Epidermal melanocyte (primary cell): Measurements from ENCODE around the gene RAD51B.
A peak's percentile ranks its signal among the peaks of the same experiment; 100 is the strongest.
"Not testable (repeated sequence)": the region's sequence is repeated elsewhere in the genome, so short reads cannot be mapped to it uniquely, and the experiment has no call there.

Experiments
- DNase-seq: peaks from one replicate; pipeline ENCODE4 v3.0.0; 2011; ENCODE audit warnings: low spot score; ENCODE audit not compliant: insufficient read length

The RAD51B gene

DNA sequence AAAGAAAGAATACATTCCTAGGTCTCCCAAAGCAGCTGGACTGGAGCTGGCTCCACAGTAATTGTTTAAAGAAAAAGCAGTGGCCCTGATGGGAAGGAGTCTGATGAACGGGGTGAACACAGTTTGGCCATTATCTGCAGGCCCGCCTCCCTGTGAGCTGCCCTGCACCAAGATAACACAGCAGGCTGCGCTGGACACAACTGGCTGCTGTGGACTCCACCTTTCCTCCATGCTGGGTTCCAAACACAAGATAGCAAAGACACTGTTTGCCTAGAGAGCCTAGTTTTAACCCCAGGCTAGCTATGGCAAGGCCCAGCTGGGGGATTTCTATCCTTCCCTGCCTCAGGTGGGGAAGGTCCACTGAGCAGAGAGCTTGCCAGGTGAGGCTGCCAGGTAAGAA, 938.7 kb downstream of the RAD51B start:
- no peak for DNase-seq

DNA sequence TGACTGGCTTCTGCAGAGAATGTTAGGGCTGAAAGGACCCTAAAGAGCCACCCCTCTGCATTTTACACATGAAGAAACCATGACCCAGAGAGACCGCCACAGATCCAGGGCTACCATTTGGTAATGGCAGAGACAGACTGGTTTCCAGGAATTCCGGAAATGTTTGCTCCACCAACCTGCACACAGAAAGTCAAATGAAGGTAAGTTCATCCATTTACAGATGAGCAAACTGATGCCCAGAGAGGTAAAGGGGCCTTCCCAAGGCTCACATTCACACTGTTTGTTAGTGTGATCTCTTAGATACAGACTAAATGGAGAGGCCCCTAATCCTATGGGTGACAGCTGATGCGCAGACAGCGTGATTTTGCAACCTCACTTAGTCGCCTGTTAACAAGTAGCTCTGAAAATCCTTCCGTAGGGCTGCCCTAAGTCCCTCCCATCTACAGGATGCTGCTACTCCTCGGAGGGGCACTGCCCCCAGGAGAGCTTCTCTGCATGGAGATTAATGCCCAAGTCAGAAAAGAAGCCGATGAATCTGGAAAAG, 939.5 kb downstream of the RAD51B start:
- DNase-seq, result no peak

DNA sequence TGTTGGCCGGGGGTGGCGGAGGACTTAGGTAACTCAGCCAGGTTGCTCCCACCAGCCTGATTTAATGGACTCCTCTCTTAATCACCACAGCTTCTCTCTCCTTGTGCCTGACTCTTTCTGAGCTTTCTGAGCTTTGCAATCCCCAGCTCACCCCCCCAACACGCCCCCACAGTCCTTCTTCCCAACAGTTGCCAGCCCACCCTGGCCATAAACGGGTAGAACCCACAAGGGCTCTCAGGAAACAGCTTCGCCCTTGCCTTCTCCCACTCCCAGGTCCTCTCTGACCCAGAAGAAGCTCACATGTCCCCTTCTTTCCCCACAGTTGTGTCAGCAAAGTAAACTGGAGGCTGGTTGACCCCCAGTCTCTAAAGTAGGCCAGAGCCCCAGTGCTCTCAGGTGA, 940.4 kb downstream of the RAD51B start:
- DNase-seq, result no peak

DNA sequence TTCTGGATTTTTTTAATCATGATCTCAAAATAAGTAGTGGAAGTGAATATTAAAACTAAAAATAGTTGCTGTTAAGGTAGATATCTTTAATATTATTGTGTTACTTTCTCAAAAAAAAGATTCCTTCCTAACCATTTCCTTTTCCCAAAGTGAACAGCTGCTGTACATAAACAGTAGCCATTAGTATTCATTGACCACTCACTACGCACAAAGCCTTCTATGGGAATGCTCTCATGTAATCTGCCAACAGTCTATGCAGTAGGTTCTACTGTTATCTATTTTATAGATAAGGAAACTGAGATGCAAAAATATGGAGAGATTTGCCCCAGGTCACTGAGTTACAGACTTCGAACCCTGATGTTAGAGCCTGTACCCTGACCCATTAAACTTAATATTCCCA, 941.2 kb downstream of the RAD51B start:
- no peak for DNase-seq

DNA sequence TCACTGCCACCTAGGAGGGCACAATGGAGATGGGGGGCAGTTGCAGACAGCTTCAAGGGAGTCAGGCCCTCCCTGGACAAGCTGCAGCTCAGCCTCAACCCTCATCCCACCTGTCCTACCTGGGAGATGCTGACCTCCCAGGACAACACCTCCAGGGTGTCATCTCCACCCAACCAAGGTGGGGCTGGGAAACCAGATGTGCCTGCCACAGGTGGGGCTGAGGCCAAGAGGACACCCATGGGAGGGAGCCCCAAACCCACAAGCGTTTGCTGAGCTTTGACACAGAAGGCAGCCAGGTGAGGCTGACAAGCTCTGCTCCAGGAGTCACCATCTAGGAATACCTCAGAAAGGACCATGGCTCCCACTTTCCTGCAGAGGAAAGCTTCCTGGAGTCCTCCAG, 941.8 kb downstream of the RAD51B start:
- no peak for DNase-seq

DNA sequence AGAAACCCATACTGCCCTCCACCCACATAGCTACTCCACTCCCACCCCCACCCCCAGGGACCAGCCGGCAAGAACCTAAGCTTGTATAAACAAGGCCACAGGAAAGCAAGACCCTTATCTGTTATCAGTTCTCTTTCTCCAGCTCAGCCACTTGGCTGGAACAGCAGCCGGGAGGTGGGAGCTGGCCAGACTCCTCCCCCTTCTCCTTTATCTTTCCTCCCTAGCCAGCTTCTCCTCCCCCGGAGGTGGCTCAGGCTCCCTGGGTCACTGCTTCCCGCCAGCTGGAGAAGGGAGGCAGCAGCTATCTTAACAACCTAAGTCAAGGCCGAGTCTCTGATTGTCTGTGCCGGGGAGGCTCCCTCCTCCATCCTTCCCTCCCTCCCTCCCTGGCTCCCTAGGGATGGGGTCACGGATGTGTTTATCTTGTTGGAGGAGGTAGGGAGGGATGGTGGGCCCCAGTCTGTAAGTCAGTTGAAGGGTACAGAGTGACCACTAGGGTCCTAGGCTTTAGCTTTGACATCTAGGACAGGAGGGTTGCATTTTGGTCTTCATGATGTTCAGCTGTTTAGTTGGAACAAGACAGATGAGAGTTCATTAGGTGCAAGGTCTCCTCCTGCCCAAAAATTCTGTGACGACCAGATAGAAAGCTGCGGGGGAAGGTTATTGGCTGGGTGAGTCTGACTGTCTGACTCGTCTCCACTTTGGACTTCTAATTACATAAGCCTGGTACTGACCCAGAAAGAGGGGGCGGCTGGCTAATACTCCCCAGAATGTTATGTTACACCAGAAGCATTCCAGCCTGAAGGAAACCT, 943.6 kb downstream of the RAD51B start:
- no peak for DNase-seq

DNA sequence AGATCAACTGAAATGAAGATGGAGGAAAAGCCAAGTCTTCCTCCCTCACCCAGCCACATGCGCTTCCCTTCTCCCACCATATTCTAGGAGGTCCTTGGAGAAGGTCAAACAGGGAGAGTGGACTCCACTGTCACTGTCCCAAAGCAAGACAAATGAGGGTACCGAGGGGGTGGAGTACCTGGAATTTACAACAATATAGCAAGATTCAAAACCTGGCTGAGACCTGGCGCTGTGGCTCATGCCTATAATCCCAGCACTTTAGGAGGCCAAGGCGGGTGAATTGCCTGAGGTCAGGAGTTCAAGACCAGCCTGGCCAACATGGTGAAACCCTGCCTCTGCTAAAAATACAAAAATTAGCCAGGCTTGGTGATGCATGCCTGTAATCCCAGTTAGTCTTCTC, 944.3 kb downstream of the RAD51B start:
- DNase-seq, result not testable (repeated sequence)

DNA sequence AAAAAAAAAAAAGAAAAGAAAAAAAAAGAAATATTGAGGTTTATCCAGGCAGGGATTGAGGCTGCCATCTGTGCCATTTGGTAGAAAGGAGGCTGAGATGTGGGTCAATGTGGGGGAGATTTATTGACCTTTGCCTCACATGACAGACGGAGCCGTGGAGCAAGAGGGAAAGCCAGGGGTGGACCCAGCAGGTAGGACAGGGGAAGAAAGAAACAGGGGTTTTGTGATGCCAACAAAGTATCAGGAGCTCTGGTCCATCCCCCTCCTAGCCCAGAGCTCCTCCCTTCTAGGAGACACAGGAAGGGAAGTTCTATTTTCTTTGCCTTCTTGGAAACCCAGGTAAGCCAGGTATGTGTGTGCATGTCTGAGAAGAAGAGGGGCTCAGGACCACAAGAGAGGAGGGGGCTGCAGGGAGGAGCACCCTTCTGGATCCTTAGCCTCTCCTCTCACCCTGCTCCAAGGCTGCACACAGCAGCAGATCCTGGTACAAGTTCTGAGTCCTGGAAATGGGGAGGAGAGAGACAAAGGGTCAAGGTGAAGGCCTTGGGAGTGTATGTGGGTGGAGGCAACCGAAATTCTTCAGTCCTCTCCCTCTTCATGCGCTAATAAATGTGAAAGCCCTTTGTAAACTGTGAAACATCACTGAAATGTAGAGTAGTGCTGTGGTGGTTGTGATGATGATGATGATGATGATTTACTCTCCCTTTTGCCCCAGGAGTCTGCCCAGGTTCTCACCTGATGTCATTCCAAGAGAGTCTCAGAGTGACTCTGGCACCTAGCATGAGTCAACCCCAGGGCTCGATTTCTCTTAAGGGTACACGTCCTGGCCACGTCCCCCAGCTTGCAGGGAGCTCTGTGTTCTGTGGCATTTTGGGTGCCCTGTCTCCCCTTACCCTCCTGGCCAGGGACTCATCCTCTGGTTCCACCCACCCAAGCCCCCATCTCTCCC, 947.0 kb downstream of the RAD51B start:
- DNase-seq, result no peak

DNA sequence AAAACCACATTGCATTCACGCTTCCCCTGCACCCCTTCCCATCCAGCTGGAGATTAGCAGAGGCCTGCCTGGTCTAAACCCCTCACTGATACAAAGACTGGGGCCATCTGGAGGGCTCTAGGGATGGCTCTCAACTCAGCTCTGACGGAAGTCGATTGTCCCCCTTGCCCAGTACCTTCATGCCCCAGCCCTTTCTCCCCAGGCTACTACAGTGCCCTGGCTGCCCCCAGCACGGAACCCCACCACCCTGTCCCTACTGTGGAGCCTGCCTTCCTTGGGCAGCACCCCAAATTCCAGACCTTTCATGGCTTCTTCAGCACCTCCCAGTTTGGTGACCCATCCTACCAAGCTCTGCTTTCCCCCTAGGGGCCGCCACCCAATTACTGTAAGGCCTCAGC, 947.7 kb downstream of the RAD51B start:
- DNase-seq, result no peak

DNA sequence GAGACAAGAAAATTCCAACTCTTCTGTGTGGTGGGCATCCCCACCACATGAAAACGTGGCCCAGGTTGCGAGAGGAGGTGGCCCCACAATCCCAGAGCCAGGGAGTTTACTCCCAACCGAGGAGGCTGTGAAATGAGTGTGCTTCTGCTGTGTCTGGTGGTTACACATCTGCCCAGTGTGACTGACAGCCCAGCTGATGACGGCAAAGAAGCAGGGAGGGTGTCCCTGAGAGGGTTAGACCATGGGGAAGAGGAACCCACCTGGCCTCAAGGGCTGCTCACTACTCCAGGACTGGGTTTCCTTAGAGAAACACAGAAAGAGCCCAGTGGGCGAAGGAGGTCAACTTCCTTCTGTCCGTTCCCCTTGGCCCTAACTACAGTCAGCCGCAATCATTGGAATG, 948.7 kb downstream of the RAD51B start:
- no peak for DNase-seq

DNA sequence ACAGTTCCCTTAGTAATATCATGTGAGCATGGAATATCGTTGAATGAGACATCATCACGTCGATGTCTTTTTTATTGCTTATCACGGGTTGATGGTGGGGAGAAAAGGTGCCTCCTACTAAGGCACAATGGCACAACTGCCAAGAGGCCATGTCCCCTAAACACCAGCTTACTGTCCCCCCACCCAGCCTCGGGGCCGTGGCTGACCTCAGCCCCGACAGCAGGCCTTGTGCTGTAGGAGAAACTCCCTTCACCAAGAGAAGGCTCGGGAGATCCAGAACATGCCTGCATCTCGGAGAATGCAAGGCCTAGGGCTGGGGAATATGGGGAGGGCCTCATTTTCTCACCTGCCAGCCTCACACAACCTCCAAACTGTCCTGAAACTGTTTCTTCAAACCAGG, 950.5 kb downstream of the RAD51B start:
- no peak for DNase-seq

DNA sequence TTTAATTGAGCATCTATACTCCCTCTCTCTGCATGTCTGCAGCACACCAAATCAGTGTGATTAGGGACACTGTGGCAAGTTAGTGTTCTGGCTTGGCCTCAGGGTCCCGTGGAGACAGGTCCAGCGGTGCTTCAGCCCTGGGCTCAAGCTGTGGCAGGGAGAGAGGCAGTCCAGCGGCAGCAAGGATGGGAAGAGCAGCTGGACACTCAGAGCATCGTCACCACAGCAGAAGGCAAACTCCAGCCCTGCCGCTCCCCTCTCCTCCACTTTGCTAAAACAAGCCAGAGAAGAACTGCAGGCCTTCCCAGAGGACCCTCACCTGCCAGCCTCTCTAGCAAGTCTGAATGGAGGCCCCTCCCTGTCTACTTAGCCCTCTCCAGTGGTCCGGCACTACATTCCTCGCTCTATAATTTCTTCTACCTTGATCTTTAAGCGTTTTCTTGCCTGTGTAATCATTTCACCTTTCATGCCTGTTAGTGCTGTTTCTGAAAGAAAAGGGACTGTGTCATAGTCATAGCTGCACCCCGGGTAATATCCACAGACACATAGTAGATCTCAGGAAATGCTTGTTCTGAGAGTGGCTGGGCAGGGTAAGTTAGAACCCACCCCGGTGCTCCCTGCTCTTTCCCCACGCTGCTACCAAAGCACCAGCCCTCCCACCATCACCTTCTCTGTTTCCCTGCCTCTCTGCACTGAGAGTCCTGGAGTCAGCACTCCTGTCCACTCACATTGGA, 951.1 kb downstream of the RAD51B start:
- DNase-seq, result no peak

DNA sequence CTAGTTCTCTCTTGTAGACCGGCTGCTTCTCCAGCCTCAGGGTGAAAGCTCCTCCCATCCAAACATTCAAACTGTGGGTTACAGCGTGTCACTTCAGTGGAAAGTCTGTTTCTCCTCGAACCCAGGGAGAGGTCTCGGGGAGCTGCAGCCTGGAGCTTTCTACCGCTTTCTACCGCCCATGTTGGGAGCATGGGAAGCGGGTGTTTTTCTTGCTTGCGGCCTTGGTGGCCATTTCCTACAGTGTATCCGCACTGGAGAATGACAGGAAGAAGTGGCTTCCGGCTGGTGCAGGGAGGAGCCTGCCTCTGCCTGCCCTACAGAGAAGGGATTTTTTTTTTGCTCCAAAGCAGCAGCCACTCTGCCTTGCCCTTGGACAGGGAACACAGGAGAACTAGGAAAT, 952.1 kb downstream of the RAD51B start:
- DNase-seq, result no peak

DNA sequence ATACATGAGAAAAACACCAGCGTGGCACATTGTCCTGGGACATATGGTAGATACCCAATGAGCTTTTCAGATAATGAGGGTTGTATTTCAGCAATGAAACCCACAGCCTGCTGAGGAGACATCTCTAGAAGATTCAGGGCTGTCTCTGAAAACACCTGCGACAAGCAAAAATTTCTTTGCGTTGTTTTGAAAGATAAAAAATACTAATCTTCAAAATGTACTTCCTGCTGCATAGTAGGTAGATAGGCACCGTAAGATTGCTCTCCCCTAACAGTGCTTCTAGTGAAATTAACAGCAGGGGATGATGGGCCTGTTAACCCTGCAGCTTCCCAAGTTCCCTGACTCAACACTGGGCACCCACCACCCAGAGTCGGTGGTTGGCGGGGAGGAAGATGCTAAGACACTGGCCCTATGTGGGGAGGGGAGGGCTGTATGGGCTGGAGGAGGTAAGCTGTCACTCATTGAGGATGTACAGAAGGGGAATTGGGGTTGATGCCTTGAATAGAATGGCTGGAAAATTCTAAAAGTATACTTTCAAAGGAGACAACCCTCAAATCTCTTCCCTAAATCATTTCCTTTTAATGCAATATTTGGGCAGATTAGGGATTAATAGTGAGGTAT, 953.3 kb downstream of the RAD51B start:
- DNase-seq, result no peak

DNA sequence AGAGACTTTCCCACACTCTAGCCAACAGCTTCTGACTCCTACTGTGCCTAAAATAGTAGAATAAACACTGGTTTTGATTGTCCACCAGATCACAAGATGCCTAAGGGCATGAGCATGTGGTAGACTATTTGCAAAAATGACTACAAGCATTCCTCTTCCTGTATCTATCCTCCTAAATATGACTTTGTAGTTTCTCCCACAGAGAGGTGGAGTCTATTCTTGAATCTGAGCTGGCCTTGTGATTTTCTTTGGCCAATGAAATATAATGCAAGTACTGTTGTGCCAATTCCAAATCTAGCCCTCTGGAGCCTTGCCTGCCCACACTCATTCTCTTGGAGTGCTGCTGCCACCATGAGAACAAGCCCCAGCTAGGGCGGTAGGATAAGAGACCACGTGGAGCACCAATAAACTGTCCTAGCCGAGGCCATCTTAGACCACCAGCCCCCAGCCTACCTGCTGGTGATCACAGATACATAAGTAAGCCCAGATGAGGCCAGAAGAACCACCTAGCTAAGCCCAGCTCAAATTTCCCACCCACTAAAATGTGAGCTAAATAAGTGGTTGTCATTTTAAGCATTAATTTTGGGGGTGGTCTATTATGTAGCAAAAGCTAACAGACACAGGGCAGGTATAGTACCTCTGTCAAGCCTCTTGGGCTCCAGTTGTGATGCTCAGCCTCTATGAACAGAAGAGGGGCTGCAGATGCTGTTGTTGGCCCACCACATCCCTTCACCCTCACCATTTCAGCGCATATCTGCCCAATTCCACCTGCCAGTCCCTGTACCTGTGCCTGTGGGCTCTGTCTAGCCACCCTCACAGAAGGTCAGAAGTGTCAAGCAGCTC, 955.4 kb downstream of the RAD51B start:
- DNase-seq, result peak; percentile 69

DNA sequence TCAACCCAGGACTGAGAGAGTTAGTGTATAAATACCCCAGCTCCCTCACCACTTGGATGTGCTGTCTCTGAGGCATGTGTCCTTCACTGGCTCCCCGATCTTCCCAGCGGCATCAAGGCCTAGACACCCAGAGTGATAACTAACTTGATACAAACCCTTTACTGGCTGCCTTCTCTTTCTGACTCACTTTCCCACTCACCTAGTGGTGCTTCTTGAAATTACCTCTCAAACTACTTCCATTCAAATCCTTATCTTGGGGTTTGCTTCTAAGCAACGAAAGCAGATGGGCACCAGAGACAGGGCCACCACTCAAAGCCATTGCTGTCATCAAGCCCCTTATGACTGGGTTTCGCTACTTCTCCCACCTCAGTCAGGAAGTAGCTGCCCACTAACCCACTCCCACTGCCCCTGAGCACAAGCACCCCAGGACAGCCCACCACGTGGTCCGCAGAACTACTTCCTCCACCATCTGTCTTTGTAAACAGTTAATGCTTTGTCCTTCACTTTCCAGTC, 956.1 kb downstream of the RAD51B start:
- DNase-seq, result no peak

DNA sequence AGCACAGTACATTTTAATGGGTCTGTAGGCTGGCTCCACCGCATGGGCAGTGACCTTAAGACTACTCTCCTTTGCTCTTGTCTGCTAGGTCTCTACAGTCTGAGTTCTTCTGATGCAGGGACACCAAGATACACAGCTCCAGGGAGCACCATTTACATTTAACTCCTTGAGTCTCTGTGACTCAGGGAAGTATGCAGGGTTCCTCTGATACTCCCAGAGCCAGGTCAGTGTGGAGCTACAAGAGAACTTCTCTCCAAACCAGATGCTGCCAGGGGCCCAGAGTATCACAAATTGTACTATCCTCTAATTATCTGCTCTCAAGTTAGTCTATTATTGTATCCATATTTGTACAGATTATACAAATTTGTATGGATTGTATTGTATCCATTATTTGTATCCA, 958.1 kb downstream of the RAD51B start:
- DNase-seq, result no peak
